HUES6 (cell line): Measurements from ENCODE around the gene IL6.
"Not testable (repeated sequence)": the region's sequence is repeated elsewhere in the genome, so short reads cannot be mapped to it uniquely, and the experiment has no call there.

Source experiments
- H3K27ac ChIP-seq: 2 replicates; pipeline ENCODE4 v1.7.0; 2013; ENCODE audit warnings: low read depth, mild to moderate bottlenecking, low read length, inconsistent platforms
- H3K27me3 ChIP-seq: 2 replicates; pipeline ENCODE4 v1.6.1; 2013; ENCODE audit warnings: low read length; ENCODE audit not compliant: control insufficient read depth, insufficient read depth
- H3K36me3 ChIP-seq: 2 replicates; pipeline ENCODE4 v1.6.1; 2013; ENCODE audit warnings: low read length; ENCODE audit not compliant: control insufficient read depth, insufficient read depth
- H3K4me1 ChIP-seq: 2 replicates; pipeline ENCODE4 v1.6.1; 2013; ENCODE audit warnings: low read length; ENCODE audit not compliant: control insufficient read depth, insufficient read depth
- H3K4me3 ChIP-seq: 2 replicates; pipeline ENCODE4 v1.5.1; 2013; ENCODE audit warnings: low read depth, low read length
- H3K9ac ChIP-seq: one replicate; pipeline ENCODE4 v1.6.1; 2013; ENCODE audit warnings: mild to moderate bottlenecking, low read length
- H3K9me3 ChIP-seq: 2 replicates; pipeline ENCODE4 v1.6.1; 2013; ENCODE audit warnings: low read depth, low read length; ENCODE audit not compliant: control insufficient read depth, insufficient read depth

IL6 gene

DNA sequence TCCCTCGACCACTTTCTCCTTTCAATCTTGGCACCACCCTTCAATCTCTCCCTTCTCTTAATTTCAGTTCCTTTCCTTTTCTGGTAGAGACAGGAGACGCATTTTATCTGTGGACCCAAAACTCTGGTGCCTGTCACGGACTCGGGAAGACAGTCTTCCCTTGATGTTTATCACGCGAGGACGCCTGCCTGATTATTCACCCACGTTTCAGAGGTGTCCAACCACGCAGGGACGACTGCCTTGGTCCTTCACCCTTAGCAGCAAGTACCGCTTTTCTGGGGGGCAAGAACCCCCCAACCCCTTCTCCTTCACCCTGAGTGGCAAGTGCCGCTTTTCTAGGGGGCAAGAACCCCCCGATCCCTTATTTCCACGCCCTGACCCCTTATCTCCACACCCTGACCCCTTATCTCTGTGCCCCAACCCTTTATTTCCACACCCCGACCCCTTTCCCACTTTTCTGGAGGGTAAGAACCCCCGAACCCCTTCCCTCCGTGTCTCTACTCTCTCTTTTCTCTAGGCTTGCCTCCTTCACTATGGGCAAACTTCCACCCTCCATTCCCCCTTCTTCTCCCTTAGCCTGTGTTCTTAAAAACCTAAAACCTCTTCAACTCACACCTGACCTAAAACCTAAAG is 22.9 kb upstream of the IL6 start:
- H3K4me3 ChIP-seq: peak overlapping the region; percentile 63
- H3K36me3 ChIP-seq: peaks cover 14% of the 10 kb centered on the region; the same call in 1 of the 2 replicates
- not testable (repeated sequence) for H3K9me3 ChIP-seq, H3K27me3 ChIP-seq
- peaks cover 13% of the 10 kb centered on the region for H3K4me1 ChIP-seq
- H3K9ac ChIP-seq: peak overlapping the region; percentile 97
- peak overlapping the region; percentile 90; the same call in 1 of the 2 replicates for H3K27ac ChIP-seq

DNA sequence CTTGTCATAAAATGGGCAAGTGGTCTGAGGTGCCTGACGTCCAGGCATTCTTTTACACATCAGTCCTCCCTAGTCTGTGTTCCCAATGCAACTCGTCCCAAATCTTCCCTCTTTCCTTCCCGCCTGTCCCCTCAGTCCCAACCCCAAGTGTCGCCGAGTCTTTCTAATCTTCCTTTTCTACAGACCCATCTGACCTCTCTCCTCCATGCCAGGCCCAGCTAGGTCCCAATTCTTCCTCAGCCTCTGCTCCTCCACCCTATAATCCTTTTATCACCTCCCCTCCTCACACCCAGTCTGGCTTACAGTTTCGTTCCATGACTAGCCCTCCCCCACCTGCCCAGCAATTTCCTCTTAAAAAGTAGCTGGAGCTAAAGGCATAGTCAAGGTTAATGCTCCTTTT is 22.3 kb upstream of the IL6 start:
- H3K27me3 ChIP-seq, H3K9me3 ChIP-seq: not testable (repeated sequence)
- H3K9ac ChIP-seq: peak overlapping the region; percentile 97
- peaks cover 19% of the 10 kb centered on the region for H3K4me1 ChIP-seq
- H3K27ac ChIP-seq: peak overlapping the region; percentile 90; the same call in 1 of the 2 replicates
- H3K4me3 ChIP-seq: peak overlapping the region; percentile 63
- H3K36me3 ChIP-seq: peaks cover 19% of the 10 kb centered on the region; the same call in 1 of the 2 replicates

DNA sequence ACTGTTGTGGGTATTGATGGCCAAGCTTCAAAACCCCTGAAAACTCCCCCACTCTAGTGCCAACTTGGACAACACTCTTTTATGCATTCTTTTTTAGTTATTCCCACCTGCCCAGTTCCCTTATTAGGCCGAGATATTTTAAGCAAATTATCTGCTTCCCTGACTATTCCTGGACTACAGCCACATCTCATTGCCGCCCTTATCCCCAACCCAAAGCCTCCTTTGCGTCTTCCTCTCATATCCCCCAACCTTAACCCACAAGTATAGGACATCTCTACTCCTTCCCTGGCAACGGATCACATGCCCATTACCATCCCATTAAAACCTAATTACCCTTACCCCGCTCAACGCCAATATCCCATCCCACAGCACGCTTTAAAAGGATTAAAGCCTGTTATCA is 21.1 kb upstream of the IL6 start:
- Histone ChIP-seq H3K36me3 (peaks cover 11% of the 10 kb centered on the region; the same call in 1 of the 2 replicates), H3K4me1 (peaks cover 22% of the 10 kb centered on the region), H3K4me3 (peak overlapping the region; percentile 50; the same call in 1 of the 2 replicates), H3K9ac (peak overlapping the region; percentile 97)
- not testable (repeated sequence) for H3K9me3 ChIP-seq, H3K27me3 ChIP-seq, H3K27ac ChIP-seq

DNA sequence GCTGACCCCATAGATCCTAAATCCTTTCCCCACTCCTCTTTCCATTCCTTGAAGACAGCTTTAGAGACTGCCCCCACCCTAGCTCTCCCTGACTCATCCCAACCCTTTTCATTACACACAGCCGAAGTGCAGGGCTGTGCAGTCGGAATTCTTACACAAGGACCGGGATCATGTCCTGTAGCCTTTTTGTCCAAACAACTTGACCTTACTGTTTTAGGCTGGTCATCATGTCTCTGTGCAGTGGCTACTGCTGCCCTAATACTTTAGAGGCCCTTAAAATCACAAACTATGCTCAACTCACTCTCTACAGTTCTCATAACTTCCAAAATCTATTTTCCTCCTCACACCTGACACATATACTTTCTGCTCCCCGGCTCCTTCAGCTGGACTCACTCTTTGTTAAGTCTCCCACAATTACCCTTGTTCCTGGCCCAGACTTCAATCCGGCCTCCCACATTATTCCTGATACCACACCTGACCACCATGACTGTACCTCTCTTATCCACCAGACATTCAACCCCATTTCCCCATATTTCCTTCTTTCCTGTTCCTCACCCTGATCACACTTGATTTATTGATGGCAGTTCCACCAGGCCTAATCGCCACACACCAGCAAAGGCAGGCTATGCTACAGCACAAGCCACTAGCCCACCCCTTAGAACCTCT is 19.8 kb upstream of the IL6 start:
- H3K36me3 ChIP-seq: peaks cover 11% of the 10 kb centered on the region; the same call in 1 of the 2 replicates
- H3K4me1 ChIP-seq: peaks cover 16% of the 10 kb centered on the region
- H3K9ac ChIP-seq: peak overlapping the region; percentile 97
- H3K9me3 ChIP-seq, H3K27me3 ChIP-seq: not testable (repeated sequence)
- H3K4me3 ChIP-seq: peak overlapping the region; percentile 50; the same call in 1 of the 2 replicates
- H3K27ac ChIP-seq: peak overlapping the region; percentile 33; the same call in 1 of the 2 replicates

DNA sequence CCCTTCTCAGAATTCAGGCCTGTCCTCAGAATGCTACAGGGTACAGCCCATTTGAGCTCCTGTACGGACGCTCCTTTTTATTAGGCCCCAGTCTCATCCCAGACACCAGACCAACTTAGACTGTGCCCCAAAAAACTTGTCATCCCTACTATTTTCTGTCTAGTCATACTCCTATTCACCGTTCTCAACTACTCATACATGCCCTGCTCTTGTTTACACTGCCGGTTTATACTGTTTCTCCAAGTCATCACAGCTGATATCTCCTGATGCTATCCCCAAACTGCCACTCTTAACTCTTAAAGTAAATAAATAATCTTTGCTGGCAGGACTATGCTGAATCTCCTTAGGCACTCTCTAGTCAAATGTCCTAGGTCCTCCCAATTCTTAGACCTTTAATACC is 18.8 kb upstream of the IL6 start:
- Histone ChIP-seq H3K4me3 (peak overlapping the region; percentile 26; the same call in 1 of the 2 replicates), H3K9ac (peak overlapping the region; percentile 74), H3K36me3 (peaks cover 11% of the 10 kb centered on the region; the same call in 1 of the 2 replicates), H3K27ac (peak overlapping the region; percentile 60; the same call in 1 of the 2 replicates)
- H3K27me3 ChIP-seq, H3K4me1 ChIP-seq, H3K9me3 ChIP-seq: not testable (repeated sequence)

DNA sequence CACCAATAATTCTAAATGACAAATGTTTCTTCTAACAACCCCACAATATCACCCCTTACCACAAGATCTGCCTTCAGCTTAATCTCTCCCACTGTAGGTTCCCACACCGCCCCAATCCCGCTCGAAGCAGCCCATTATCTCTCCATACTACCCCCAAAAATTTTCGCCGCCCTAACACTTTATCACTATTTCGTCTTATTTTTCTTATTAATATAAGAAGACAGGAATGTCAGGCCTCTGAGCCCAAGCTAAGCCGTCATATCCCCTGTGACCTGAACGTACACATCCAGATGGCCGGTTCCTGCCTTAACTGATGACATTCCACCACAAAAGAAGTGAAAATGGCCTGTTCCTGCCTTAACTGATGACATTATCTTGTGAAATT is 18.3 kb upstream of the IL6 start:
- H3K9me3 ChIP-seq, H3K4me1 ChIP-seq, H3K27me3 ChIP-seq: not testable (repeated sequence)
- Histone ChIP-seq H3K9ac (peak overlapping the region; percentile 69), H3K36me3 (peaks cover 11% of the 10 kb centered on the region; the same call in 1 of the 2 replicates), H3K4me3 (peak overlapping the region; percentile 18; the same call in 1 of the 2 replicates), H3K27ac (peak overlapping the region; percentile 60; the same call in 1 of the 2 replicates)

DNA sequence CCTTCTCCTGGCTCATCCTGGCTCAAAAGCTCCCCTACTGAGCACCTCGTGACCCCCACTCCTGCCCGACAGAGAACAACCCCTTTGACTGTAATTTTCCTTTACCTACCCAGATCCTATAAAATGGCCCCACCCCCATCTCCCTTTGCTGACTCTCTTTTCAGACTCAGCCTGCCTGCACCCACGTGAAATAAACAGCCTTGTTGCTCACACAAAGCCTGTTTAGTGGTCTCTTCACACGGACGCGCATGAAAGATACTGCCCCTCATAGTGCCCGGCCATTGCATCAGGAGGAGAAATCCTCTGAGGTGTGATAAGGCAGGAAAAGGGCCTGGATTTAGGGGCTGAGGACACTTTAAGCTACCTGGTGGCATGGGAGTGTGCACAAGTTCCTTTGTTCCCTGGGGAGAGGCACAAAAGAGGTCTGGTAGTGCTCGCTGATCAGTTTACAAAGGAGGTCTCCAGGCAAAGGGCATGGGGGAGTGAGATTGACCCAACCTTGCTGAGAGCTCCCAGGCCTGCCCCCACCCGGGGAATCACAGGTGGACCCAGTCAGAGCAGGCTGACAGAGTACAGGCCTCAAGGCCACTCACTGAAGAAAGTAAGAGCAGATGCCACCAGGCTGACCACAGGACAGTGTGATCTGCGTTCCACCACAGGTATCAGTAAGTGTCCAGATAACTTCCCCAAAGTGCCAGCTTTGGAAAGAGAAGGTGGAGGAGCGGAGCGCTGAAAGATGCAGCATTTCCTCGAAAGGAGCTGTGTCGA is 17.8 kb upstream of the IL6 start:
- Histone ChIP-seq H3K27ac (peak overlapping the region; percentile 81; the same call in 1 of the 2 replicates), H3K9ac (peak overlapping the region; percentile 86), H3K4me3 (peak overlapping the region; percentile 4; the same call in 1 of the 2 replicates), H3K36me3 (peaks cover 11% of the 10 kb centered on the region; the same call in 1 of the 2 replicates)
- not testable (repeated sequence) for H3K9me3 ChIP-seq, H3K4me1 ChIP-seq, H3K27me3 ChIP-seq

DNA sequence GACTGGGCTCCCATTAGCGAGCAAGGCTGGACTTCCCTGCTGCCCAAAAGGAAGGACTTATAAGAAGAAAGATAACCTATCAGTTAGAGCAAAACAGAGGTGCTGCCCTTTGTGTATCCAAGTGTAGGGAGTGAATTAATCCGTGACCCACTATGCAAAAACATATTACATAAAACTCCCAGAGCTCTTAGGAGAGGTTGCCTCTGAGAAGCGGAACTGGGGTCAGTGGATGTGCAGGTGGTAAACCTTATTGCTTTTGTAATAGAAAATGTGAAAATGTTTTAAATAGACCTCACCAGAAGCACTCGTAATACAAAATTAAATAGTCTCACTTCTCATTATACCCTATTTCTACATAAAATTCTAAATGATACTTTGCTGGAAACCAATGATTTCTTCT is 17.1 kb upstream of the IL6 start:
- peak overlapping the region; percentile 86 for H3K9ac ChIP-seq
- no peaks in the 10 kb centered on the region for H3K27me3 ChIP-seq
- H3K4me1 ChIP-seq: peaks cover 10% of the 10 kb centered on the region
- peak overlapping the region; percentile 4; the same call in 1 of the 2 replicates for H3K4me3 ChIP-seq
- H3K36me3 ChIP-seq: peaks cover 11% of the 10 kb centered on the region; the same call in 1 of the 2 replicates
- H3K27ac ChIP-seq: peak overlapping the region; percentile 81; the same call in 1 of the 2 replicates
- H3K9me3 ChIP-seq: no peaks in the 10 kb centered on the region

DNA sequence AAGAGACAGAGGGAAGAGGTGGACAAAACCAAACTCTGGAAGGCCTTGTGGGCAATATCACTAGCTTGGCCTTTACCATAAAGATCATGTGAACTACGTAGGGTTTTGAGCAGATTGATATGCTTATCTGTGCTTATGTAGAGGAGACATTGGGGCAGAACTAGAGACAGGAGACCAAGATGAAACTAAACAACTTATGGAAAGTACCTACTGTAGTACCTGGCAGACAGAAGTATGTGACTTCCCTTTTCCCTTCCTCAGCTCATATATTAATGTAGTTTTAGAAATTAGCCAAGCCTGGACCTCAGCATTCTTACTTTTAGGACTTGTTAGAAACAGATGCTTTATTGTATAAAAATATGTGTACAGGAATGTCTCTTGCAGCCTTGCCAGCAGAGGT is 14.0 kb upstream of the IL6 start:
- H3K9me3 ChIP-seq: no peaks in the 10 kb centered on the region
- peaks cover 16% of the 10 kb centered on the region for H3K4me1 ChIP-seq
- H3K27ac ChIP-seq: no peak overlapping the region
- no peak overlapping the region for H3K4me3 ChIP-seq
- H3K36me3 ChIP-seq: peaks cover 6% of the 10 kb centered on the region; the same call in 1 of the 2 replicates
- no peak overlapping the region for H3K9ac ChIP-seq
- no peaks in the 10 kb centered on the region for H3K27me3 ChIP-seq

DNA sequence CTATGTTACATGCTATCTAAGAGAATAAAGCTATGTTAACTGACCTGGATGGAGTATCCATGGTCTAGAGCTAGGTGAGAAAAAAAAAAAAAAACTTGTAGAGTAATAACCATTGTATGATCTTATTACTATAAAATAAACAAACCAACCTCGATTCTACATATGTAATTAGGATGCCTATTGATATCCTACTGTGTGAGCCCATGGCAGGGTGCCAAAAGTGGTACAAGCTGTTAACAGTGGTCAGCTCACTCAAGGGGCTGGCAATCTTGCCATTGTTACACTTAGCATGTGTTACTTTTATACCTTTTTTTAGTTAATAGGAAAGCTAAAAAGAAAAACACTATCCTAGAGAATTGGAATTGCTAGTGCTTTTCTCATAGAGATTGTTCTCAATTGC is 13.5 kb upstream of the IL6 start:
- Histone ChIP-seq H3K27ac (no peak overlapping the region), H3K4me3 (no peak overlapping the region), H3K9me3 (no peaks in the 10 kb centered on the region), H3K36me3 (peaks cover 6% of the 10 kb centered on the region; the same call in 1 of the 2 replicates), H3K27me3 (no peaks in the 10 kb centered on the region), H3K4me1 (peaks cover 20% of the 10 kb centered on the region), H3K9ac (no peak overlapping the region)
